Type B pancreatic cell (in vitro differentiated cells): ENCODE measurements around the gene PRELP. TPM values are rescaled to one million over a fixed set of nuclear protein-coding genes. Genes with fewer than 3 reads are reported as not detected.

Source experiments
- DNase-seq: peaks from one replicate; pipeline ENCODE4 v3.0.0; 2021; ENCODE audit warnings: mixed read lengths; ENCODE audit not compliant: unreplicated experiment; ENCODE audit errors: extremely low spot score
- H3K27ac Mint-ChIP-seq: 2 replicates; pipeline ENCODE4 v1.8.0; 2021; ENCODE audit warnings: mild to moderate bottlenecking, mixed read lengths
- H3K27me3 Mint-ChIP-seq: 2 replicates; pipeline ENCODE4 v1.8.0; 2021; ENCODE audit warnings: mixed read lengths
- H3K36me3 Mint-ChIP-seq: 2 replicates; pipeline ENCODE4 v1.8.0; 2021; ENCODE audit warnings: mixed read lengths
- H3K4me1 Mint-ChIP-seq: one replicate; pipeline ENCODE4 v1.8.0; 2021; ENCODE audit warnings: mixed read lengths; ENCODE audit not compliant: unreplicated experiment
- H3K4me3 Mint-ChIP-seq: 2 replicates; pipeline ENCODE4 v1.8.0; 2021; ENCODE audit warnings: mild to moderate bottlenecking, mixed read lengths
- H3K9me3 Mint-ChIP-seq: 2 replicates; pipeline ENCODE4 v1.8.0; 2021; ENCODE audit warnings: mixed read lengths
- CTCF ChIP-seq: fragments of 200-600 bp; sonication (generic); conservative IDR thresholded peaks from 2 replicates; pipeline ENCODE4 v1.5.0; 2021; ENCODE audit warnings: antibody characterized with exemption, mild to moderate bottlenecking
- total RNA-seq: library from RNA; stranded (reverse); gene quantifications from 2 replicates; pipeline ENCODE4 v1.2.1, GENCODE V29; 2021; ENCODE audit warnings: low replicate concordance

The PRELP gene
- total RNA-seq, 1 donor from 2014 or later: 1.1 TPM

GRCh38 chr1:203454986-203455471 lies 20.6 kb upstream of the PRELP start:
- Mint-ChIP-seq H3K36me3 (no peaks in the 10 kb centered on the region), H3K27ac (no peak overlapping the region), H3K9me3 (no peaks in the 10 kb centered on the region), H3K4me3 (no peak overlapping the region), H3K4me1 (peaks cover 35% of the 10 kb centered on the region), H3K27me3 (peaks cover 21% of the 10 kb centered on the region)
- DNase-seq: no peak
- no peak for TF ChIP-seq CTCF

GRCh38 chr1:203455706-203456105 lies 19.9 kb upstream of the PRELP start:
- no peak overlapping the region for H3K27ac Mint-ChIP-seq

GRCh38 chr1:203456577-203456976 lies 19.0 kb upstream of the PRELP start:
- Mint-ChIP-seq H3K4me3 (no peak overlapping the region), H3K36me3 (no peaks in the 10 kb centered on the region), H3K4me1 (peaks cover 27% of the 10 kb centered on the region), H3K9me3 (no peaks in the 10 kb centered on the region), H3K27me3 (peaks cover 16% of the 10 kb centered on the region), H3K27ac (no peak overlapping the region)
- DNase-seq: no peak
- TF ChIP-seq CTCF: no peak

More at GRCh38 chr1:203455706-203456105, 19.9 kb upstream of the PRELP start:
- no peak for DNase-seq
- no peaks in the 10 kb centered on the region for H3K36me3 Mint-ChIP-seq
- H3K4me1 Mint-ChIP-seq: peaks cover 32% of the 10 kb centered on the region
- H3K9me3 Mint-ChIP-seq: no peaks in the 10 kb centered on the region
- peaks cover 19% of the 10 kb centered on the region for H3K27me3 Mint-ChIP-seq
- no peak for TF ChIP-seq CTCF
- no peak overlapping the region for H3K4me3 Mint-ChIP-seq

- Mint-ChIP-seq H3K4me3 (no peak overlapping the region), H3K27ac (no peak overlapping the region), H3K4me1 (peaks cover 23% of the 10 kb centered on the region), H3K36me3 (no peaks in the 10 kb centered on the region), H3K9me3 (no peaks in the 10 kb centered on the region), H3K27me3 (peaks cover 14% of the 10 kb centered on the region)
- no peak for TF ChIP-seq CTCF
- DNase-seq: no peak
Observed at GRCh38 chr1:203458078-203458477, 17.5 kb upstream of the PRELP start.

- Mint-ChIP-seq H3K9me3 (no peaks in the 10 kb centered on the region), H3K36me3 (no peaks in the 10 kb centered on the region), H3K4me3 (no peak overlapping the region), H3K27ac (no peak overlapping the region), H3K27me3 (peaks cover 22% of the 10 kb centered on the region), H3K4me1 (peaks cover 32% of the 10 kb centered on the region)
- no peak for DNase-seq
- TF ChIP-seq CTCF: no peak
Observed at GRCh38 chr1:203459671-203460201, 15.9 kb upstream of the PRELP start.

GRCh38 chr1:203461717-203462116 lies 13.9 kb upstream of the PRELP start:
- no peak for TF ChIP-seq CTCF
- no peaks in the 10 kb centered on the region for H3K9me3 Mint-ChIP-seq
- H3K4me3 Mint-ChIP-seq: no peak overlapping the region
- no peaks in the 10 kb centered on the region for H3K36me3 Mint-ChIP-seq
- peaks cover 31% of the 10 kb centered on the region for H3K4me1 Mint-ChIP-seq
- DNase-seq: no peak
- H3K27ac Mint-ChIP-seq: no peak overlapping the region
- H3K27me3 Mint-ChIP-seq: peaks cover 17% of the 10 kb centered on the region
